Glutamatergic neuron (in vitro differentiated cells): ENCODE results near the gene GPC6. TPM values are rescaled to one million over a fixed set of nuclear protein-coding genes. Genes with fewer than 3 reads are reported as not detected.
A peak's percentile ranks its signal among the peaks of the same experiment; 100 is the strongest.

ENCODE experiments used
- DNase-seq: peaks from one replicate; pipeline ENCODE4 v3.0.0; 2022
- H3K27ac Mint-ChIP-seq: one replicate; pipeline ENCODE4 v1.8.0; 2020; ENCODE audit warnings: mild to moderate bottlenecking, mixed read lengths, inconsistent platforms; ENCODE audit not compliant: unreplicated experiment
- H3K27me3 Mint-ChIP-seq: one replicate; pipeline ENCODE4 v1.8.0; 2020; ENCODE audit warnings: mild to moderate bottlenecking, moderate library complexity, mixed read lengths, inconsistent platforms; ENCODE audit not compliant: unreplicated experiment
- H3K36me3 Mint-ChIP-seq: one replicate; pipeline ENCODE4 v1.8.0; 2020; ENCODE audit warnings: mild to moderate bottlenecking, mixed read lengths, inconsistent platforms; ENCODE audit not compliant: unreplicated experiment
- H3K4me1 Mint-ChIP-seq: one replicate; pipeline ENCODE4 v1.8.0; 2020; ENCODE audit warnings: mild to moderate bottlenecking, low read depth, mixed read lengths, inconsistent platforms; ENCODE audit not compliant: unreplicated experiment
- H3K4me3 Mint-ChIP-seq: one replicate; pipeline ENCODE4 v1.8.0; 2020; ENCODE audit warnings: mild to moderate bottlenecking, mixed read lengths, inconsistent platforms; ENCODE audit not compliant: unreplicated experiment
- H3K9me3 Mint-ChIP-seq: one replicate; pipeline ENCODE4 v1.8.0; 2020; ENCODE audit warnings: mild to moderate bottlenecking, moderate library complexity, mixed read lengths, inconsistent platforms; ENCODE audit not compliant: unreplicated experiment
- CTCF ChIP-seq: fragments of 200-600 bp; sonication (generic); IDR thresholded peaks from one replicate; pipeline ENCODE4 v1.5.0; 2021; ENCODE audit not compliant: partially characterized antibody, unreplicated experiment
- total RNA-seq: library from RNA; stranded (reverse); fragmentation: NEBNext Ultra II Directional; extraction: Animal tissue kit (Norgen Biotek cat#: 25700); gene quantifications from one replicate; pipeline ENCODE4 v1.2.1, GENCODE V29; 2021; ENCODE audit not compliant: unreplicated experiment

The GPC6 gene
- total RNA-seq, 1 donor from 2014 or later, result 11.8 TPM

- Mint-ChIP-seq H3K27me3 (no peaks in the 10 kb centered on the region), H3K4me1 (peaks cover 14% of the 10 kb centered on the region), H3K9me3 (no peaks in the 10 kb centered on the region), H3K36me3 (no peaks in the 10 kb centered on the region), H3K4me3 (no peak overlapping the region), H3K27ac (no peak overlapping the region)
- no peak for DNase-seq
- TF ChIP-seq CTCF, result peak; percentile 76
These were observed 1209.1 kb downstream of the GPC6 start for GRCh38 chr13:94435604-94436226.

DNA sequence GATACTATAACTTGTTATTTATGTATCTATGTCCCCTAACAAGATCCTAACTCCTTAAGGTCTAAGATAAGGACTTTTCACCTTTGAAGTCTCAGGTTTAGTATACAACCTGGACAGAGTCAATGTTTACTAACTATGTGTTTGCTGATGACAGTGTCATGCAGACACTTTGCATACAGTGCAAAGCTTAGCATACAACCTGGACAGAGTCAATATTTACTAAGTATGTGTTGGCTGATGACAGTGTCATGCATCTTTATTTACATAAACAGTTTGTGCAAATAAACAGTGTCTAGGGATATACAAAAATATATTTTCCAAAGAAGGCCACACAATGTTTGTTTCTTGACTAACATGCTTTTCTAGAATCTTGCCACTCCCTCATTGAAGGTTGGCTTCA, 1218.2 kb downstream of the GPC6 start:
- Mint-ChIP-seq H3K4me1 (no peaks in the 10 kb centered on the region), H3K27ac (no peak overlapping the region), H3K9me3 (peaks cover 3% of the 10 kb centered on the region), H3K36me3 (no peaks in the 10 kb centered on the region), H3K4me3 (no peak overlapping the region), H3K27me3 (no peaks in the 10 kb centered on the region)
- no peak for DNase-seq
- TF ChIP-seq CTCF, result no peak

GRCh38 chr13:94454334-94454733, 1227.7 kb downstream of the GPC6 start:
- Mint-ChIP-seq H3K4me3 (no peak overlapping the region), H3K36me3 (no peaks in the 10 kb centered on the region), H3K27ac (no peak overlapping the region), H3K4me1 (no peaks in the 10 kb centered on the region), H3K9me3 (peaks cover 7% of the 10 kb centered on the region), H3K27me3 (no peaks in the 10 kb centered on the region)
- no peak for DNase-seq
- no peak for TF ChIP-seq CTCF

DNA sequence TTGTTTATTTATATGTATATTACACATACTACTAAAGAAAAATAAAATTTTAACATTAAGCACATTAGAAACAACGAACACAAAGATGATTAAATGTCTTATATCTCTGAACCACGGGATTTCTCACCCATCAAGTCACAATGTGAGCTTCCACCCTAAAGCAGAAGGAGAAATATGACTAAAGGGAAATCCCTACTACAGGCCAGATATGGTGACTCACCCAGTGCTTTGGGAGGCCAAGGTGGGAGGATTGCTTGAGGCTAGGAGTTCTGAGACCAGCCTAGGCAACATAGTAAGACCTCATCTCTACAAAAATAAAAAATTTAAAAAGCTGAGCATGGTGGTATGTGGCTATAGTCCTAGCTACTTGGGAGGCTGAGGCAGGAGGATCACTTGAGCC, 1228.3 kb downstream of the GPC6 start:
- DNase-seq, result no peak
- Mint-ChIP-seq H3K27ac (no peak overlapping the region), H3K4me3 (no peak overlapping the region), H3K36me3 (no peaks in the 10 kb centered on the region), H3K27me3 (no peaks in the 10 kb centered on the region), H3K4me1 (no peaks in the 10 kb centered on the region), H3K9me3 (peaks cover 4% of the 10 kb centered on the region)
- no peak for TF ChIP-seq CTCF

- DNase-seq, result no peak
- H3K36me3 Mint-ChIP-seq, result no peaks in the 10 kb centered on the region
- H3K4me1 Mint-ChIP-seq, result no peaks in the 10 kb centered on the region
- TF ChIP-seq CTCF, result no peak
- no peaks in the 10 kb centered on the region for H3K27me3 Mint-ChIP-seq
- H3K9me3 Mint-ChIP-seq, result peaks cover 2% of the 10 kb centered on the region
- no peak overlapping the region for H3K27ac Mint-ChIP-seq
- no peak overlapping the region for H3K4me3 Mint-ChIP-seq
These were observed 1228.8 kb downstream of the GPC6 start for GRCh38 chr13:94455414-94455813.
